K562 (cell line): ENCODE data around the gene FHDC1. TPM values are rescaled to one million over a fixed set of nuclear protein-coding genes. Genes with fewer than 3 reads are reported as not detected.

Experiments
- CBX5 ChIP-seq: IDR thresholded peaks from 2 replicates; pipeline ENCODE4 v1.6.1; 2014; ENCODE audit warnings: low read depth, borderline replicate concordance
- HDAC8 ChIP-seq: fragments of 450-650 bp; IDR thresholded peaks from 2 replicates; pipeline ENCODE4 v1.6.1; 2016; ENCODE audit warnings: mild to moderate bottlenecking, missing genetic modification characterization, moderate library complexity, missing compliant biosample characterization
- HMGN3 ChIP-seq: IDR thresholded peaks from 2 replicates; pipeline ENCODE4 v1.6.1; 2011; ENCODE audit warnings: borderline replicate concordance, low read depth, mild to moderate bottlenecking, mixed read lengths, low read length; ENCODE audit not compliant: insufficient read length; ENCODE audit errors: extremely low read depth
- PHB ChIP-seq: fragments of 250-450 bp; sonication (Bioruptor Pico); IDR thresholded peaks from 2 replicates; pipeline ENCODE4 v1.5.0; 2021
- PHF21A ChIP-seq: fragments of 450-650 bp; IDR thresholded peaks from 2 replicates; pipeline ENCODE4 v1.6.1; 2017; ENCODE audit warnings: low read depth, borderline replicate concordance
- POU5F1 ChIP-seq: fragments of 150-350 bp; IDR thresholded peaks from 2 replicates; pipeline ENCODE4 v1.6.1; 2014; ENCODE audit warnings: borderline replicate concordance, low read length, low read depth, mild to moderate bottlenecking; ENCODE audit not compliant: partially characterized antibody
- SRF ChIP-seq, 2 experiments: fragments of 250-450, 450-650 bp in 1 of 2; sonication (Bioruptor Pico) in 1 of 2; sonication (generic) in 1 of 2; formaldehyde crosslinking; IDR thresholded peaks; 2 replicates each; pipeline versions ENCODE4 v1.5.0 to v1.5.1; 2020 to 2022; ENCODE audit warnings: mild to moderate bottlenecking in 1 of 2, missing genetic modification reagents in 1 of 2
- ZNF239 ChIP-seq: fragments of 250-450 bp; sonication (Bioruptor Pico); IDR thresholded peaks from 2 replicates; pipeline ENCODE4 v1.4.0; 2020; ENCODE audit warnings: mild to moderate bottlenecking
- ZNF717 ChIP-seq: fragments of 250-450 bp; sonication (Bioruptor Pico); IDR thresholded peaks from 2 replicates; pipeline ENCODE4 v1.5.0; 2021
- ZNF75A ChIP-seq: fragments of 450-650 bp; formaldehyde crosslinking; IDR thresholded peaks from 2 replicates; pipeline ENCODE4 v1.4.0; 2020; ENCODE audit warnings: mild to moderate bottlenecking
- polyA plus RNA-seq, 8 experiments: library from polyadenylated mRNA; depleted of rRNA in 4 of 8; stranded (reverse) in 5 of 8; unstranded in 3 of 8; fragments of >200 nt; fragmentation: Nextera tagmentation in 2 of 8; fragmentation: Illumina TruSeq in 1 of 8; extraction: Ambion mirVana in 2 of 8; extraction: Trizol in 1 of 8; gene quantifications; 2 replicates each; pipeline versions ENCODE4 v1.2.1 to v1.2.3, GENCODE V29; 2011 to 2014; ENCODE audit warnings: inconsistent platforms in 1 of 8, missing spikeins in 1 of 8
- total RNA-seq, 7 experiments: library from RNA; depleted of rRNA in 6 of 7; stranded (reverse); fragments of >200 nt in 6 of 7; fragmentation: Illumina TruSeq in 2 of 7; extraction: Trizol in 2 of 7; gene quantifications; 2 replicates each; pipeline versions ENCODE4 v1.2.1 to v1.2.3, GENCODE V29; 2011 to 2021; ENCODE audit warnings: low replicate concordance in 1 of 7
- TF ChIP-seq, protein P1 (sequence below): fragments of 450-650 bp; IDR thresholded peaks from 2 replicates; pipeline ENCODE4 v1.6.1; 2016; ENCODE audit warnings: low read depth
- TF ChIP-seq, protein P2 (sequence below): fragments of 250-450 bp; sonication (Bioruptor Pico); IDR thresholded peaks from 2 replicates; pipeline ENCODE4 v1.5.0; 2021

Gene FHDC1
- total and polyA plus RNA-seq, 9 of the 15 experiments (the other 6 are each of a cell fraction or from before 2014, with no cell fraction given): 0.01 to 0.43 (median 0.07) TPM

DNA sequence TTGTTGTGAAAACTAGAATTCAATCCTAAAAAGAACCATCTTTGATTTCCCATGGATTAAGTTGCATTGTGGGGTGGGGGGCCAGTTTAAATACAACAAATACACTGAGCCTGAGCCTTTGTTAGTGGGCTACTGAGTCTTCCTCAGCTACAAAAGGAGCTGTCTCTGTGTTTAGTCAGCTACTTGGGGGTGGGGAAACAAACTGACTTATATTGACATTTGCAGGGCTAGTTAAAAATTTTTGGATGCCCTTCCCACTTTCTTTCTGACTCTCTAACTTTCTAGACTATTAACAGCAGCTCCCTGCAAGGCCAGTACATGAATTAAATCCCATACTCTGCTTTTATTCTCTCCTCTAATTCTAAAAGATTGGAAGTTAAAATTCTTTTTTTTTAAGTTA lies 32.5 kb upstream of the FHDC1 start (continued):
- TF ChIP-seq ZNF717 (CRISPR knock-in tag): no peak
- no peak for TF ChIP-seq SRF (CRISPR knock-in tag; IDR thresholded peaks at IDR 0.05)
- TF ChIP-seq, protein P1, sequence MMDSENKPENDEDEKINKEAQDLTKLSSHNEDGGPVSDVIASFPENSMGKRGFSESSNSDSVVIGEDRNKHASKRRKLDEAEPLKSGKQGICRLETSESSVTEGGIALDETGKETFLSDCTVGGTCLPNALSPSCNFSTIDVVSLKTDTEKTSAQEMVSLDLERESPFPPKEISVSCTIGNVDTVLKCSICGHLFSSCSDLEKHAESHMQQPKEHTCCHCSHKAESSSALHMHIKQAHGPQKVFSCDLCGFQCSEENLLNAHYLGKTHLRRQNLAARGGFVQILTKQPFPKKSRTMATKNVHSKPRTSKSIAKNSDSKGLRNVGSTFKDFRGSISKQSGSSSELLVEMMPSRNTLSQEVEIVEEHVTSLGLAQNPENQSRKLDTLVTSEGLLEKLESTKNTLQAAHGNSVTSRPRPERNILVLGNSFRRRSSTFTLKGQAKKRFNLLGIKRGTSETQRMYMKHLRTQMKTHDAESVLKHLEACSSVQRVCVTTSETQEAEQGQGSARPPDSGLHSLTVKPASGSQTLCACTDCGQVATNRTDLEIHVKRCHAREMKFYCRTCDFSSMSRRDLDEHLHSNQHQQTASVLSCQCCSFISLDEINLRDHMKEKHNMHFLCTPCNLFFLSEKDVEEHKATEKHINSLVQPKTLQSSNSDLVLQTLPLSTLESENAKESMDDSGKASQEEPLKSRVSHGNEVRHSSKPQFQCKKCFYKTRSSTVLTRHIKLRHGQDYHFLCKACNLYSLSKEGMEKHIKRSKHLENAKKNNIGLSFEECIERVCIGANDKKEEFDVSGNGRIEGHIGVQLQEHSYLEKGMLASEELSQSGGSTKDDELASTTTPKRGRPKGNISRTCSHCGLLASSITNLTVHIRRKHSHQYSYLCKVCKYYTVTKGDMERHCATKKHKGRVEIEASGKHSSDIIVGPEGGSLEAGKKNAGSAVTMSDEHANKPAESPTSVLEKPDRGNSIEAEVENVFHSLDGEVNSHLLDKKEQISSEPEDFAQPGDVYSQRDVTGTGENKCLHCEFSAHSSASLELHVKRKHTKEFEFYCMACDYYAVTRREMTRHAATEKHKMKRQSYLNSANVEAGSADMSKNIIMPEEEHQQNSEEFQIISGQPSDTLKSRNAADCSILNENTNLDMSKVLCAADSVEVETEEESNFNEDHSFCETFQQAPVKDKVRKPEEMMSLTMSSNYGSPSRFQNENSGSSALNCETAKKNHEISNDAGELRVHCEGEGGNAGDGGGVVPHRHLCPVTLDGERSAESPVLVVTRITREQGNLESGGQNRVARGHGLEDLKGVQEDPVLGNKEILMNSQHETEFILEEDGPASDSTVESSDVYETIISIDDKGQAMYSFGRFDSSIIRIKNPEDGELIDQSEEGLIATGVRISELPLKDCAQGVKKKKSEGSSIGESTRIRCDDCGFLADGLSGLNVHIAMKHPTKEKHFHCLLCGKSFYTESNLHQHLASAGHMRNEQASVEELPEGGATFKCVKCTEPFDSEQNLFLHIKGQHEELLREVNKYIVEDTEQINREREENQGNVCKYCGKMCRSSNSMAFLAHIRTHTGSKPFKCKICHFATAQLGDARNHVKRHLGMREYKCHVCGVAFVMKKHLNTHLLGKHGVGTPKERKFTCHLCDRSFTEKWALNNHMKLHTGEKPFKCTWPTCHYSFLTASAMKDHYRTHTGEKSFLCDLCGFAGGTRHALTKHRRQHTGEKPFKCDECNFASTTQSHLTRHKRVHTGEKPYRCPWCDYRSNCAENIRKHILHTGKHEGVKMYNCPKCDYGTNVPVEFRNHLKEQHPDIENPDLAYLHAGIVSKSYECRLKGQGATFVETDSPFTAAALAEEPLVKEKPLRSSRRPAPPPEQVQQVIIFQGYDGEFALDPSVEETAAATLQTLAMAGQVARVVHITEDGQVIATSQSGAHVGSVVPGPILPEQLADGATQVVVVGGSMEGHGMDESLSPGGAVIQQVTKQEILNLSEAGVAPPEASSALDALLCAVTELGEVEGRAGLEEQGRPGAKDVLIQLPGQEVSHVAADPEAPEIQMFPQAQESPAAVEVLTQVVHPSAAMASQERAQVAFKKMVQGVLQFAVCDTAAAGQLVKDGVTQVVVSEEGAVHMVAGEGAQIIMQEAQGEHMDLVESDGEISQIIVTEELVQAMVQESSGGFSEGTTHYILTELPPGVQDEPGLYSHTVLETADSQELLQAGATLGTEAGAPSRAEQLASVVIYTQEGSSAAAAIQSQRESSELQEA: no peak
- TF ChIP-seq POU5F1: no peak
- no peak for TF ChIP-seq HDAC8 (tag)
- TF ChIP-seq ZNF75A (CRISPR knock-in tag): no peak
- TF ChIP-seq PHB (CRISPR knock-in tag): no peak
- no peak for TF ChIP-seq PHF21A
- TF ChIP-seq ZNF239 (CRISPR knock-in tag): no peak
- TF ChIP-seq, protein P2, sequence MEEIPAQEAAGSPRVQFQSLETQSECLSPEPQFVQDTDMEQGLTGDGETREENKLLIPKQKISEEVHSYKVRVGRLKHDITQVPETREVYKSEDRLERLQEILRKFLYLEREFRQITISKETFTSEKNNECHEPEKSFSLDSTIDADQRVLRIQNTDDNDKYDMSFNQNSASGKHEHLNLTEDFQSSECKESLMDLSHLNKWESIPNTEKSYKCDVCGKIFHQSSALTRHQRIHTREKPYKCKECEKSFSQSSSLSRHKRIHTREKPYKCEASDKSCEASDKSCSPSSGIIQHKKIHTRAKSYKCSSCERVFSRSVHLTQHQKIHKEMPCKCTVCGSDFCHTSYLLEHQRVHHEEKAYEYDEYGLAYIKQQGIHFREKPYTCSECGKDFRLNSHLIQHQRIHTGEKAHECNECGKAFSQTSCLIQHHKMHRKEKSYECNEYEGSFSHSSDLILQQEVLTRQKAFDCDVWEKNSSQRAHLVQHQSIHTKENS: no peak
- TF ChIP-seq CBX5: no peak
- no peak for TF ChIP-seq HMGN3
- TF ChIP-seq, all 486 proteins: peak for 0
